Epithelial cell of prostate (primary cell): ENCODE measurements around the gene TMOD4.

Experiments used
- DNase-seq: peaks from one replicate; pipeline ENCODE4 v3.0.0-alpha.2; 2011; ENCODE audit warnings: low read depth, low spot score
- H3K27ac ChIP-seq: fragments of 450-650 bp; 2 replicates; pipeline ENCODE4 v1.5.1; 2017; ENCODE audit warnings: mild to moderate bottlenecking

TMOD4 gene

DNA sequence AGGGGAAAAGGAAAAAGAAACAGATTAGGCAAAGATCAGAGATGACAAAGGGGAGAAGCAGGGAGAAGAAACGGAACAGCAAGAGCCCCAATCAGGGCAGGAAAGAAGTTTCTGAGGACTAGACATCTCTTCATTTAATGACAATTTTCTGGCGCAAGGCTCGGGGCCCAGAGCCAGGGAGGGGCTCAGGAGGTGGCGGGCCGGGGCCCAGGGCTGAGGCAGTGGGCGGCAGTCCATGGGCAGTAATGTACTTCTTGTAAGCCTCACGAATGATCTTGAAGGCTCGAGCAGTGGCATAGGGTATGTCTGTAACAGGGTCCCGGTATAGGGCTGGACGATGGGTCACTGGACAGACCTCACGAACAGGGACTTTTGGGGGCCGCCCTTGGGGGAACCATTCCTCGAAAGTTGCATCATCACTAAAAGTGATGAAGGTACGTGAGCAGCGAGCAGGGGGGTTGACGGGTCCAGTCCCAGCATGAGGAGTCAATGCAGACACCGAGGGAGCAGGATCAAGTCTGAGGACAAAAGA lies 799 bp upstream of the TMOD4 start:
- H3K27ac ChIP-seq: no peak overlapping the region
- no peak for DNase-seq

DNA sequence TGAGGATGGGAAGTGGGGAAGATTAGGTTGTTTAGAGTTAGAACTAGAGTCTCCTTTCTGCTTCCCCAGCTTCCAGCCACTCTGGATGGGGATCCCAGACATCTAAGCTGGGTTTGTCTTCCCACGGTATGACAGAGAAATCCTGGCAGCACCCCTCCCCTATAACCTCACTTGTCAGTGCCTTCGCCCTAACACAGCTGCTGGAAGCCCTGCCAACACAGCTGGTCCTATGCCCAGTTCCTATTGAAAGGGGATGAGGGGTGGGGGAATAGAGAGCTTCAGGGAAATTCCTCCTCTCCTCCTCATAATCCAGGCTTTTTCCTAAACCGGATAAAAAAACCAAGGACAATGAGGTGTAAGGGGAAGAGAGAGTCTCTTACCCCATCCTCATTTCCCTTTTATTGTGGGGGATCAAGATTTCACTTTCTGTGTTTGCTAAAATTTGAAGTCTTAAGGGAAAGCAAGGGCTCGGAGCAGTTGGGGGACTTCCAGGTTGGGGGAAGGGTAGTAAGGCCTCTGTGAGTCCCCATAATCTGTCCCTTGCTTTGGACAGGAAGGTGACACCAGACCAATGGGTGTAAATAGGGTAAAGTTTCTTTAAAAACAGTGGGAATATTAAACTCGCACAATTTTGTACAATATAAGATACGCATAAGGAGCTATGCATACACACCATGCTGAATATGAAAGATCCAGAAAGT lies 590 bp downstream of the TMOD4 start:
- H3K27ac ChIP-seq: no peak overlapping the region
- DNase-seq: no peak

DNA sequence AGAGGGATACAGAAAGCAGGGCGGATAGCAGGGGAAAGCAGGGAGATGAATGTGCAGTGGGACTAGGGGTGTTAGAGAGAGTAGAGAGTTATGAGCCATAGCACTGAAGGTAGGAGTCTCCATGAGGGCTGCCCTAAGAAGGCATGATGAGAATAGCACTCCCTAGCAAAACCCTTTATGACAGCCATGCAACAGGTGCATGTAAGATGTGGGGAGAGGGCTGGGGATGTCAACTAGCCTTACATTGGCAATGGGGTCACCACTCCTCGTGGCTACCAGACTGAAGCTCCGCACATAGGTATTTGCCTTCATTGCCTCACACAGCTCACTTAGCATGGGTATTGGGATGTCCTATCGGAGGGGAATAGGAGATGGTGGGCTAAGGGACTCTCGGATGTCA lies 4.6 kb downstream of the TMOD4 start:
- H3K27ac ChIP-seq: no peak overlapping the region
- no peak for DNase-seq

DNA sequence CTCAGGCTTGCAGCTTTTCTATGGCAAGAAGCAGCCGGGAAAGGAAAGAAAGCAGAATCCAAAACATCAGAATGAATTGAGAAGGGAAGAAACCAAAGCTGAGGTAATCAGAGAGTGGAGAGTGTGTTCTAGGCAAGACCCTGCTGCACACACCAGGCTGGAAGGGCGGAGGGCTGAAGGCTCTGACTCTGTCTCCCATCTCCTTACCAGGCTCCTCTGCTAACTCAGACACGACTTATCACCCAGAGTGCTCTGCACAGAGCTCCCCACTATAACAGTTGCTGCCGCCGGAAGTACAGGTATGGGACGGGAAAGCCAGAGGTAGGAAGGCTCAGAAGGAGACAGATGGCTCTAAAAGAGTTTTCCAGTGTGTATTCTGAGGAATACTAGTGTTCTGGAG lies 8.7 kb downstream of the TMOD4 start:
- no peak for DNase-seq
- H3K27ac ChIP-seq: peak overlapping the region; percentile 85

DNA sequence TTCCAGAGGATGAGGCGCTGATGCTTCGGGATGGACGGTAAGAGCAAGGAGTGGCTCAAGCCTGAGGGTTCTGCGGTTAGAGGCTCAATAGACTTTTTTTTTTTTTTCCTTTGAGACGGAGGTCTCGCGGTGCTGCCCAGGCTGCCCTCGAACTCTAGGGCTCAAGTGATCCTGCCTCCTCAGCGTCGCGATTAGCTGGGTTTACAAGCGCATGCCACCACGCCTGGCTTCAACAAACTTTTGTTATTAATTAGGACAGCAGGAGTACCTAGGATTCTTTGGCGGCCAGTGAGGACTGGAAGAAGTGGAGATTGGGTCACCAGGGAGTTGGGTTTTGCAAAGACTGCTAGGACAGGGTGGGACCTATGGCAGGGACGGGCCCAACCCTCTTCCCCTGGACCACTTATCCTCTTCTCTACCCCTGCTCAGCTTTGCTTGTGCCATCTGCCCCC lies 9.2 kb downstream of the TMOD4 start:
- peak overlapping the region; percentile 85 for H3K27ac ChIP-seq
- DNase-seq: no peak

DNA sequence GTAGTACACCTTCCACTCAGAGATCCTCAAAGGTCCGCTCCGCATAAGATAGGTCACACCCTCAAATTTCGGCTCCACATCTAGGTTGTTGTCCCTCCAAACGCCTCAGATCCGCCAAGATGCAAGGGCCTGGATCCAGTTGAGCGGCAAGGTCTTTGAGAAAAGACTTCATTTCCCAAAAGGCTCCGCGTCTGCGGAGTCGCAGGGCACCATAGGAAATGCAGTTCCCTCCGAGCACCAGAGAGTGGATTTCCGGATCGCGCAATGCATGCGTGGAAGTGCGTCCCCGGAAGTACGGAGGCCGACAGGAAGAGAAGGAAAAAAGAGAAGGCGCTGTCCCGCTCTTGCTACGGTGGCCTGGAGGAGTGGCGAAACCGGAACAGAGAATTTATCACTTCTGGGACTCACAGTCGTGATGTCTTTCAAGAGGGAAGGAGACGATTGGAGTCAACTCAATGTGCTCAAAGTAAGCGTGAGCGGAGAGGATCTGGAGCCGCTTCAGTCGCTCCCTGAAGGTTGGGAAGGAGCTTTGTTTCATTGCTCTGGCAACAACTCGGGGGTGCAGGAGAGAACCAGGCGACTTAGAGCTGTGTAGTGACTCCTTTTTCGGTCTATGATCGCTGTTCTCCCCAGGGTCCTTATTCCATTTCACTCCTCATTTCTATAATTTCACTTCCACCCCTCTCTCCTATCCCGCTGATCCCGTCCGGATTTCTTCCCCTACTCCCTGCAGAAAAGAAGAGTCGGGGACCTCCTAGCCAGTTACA lies 9.9 kb downstream of the TMOD4 start, which contains the start of the genes LYSMD1 and SCNM1:
Gene LYSMD1, minus strand, starts transcription at position 165 of the 767 bp plus-strand sequence. CDS start 644 bp downstream, outside the sequence.
Gene SCNM1, plus strand, starts transcription at position 407 of the 767 bp plus-strand sequence. Its CDS starts 9 bp downstream, at position 416.
- peak within 1 kb of the TSS; percentile 85 for H3K27ac ChIP-seq
- DNase-seq: peak; percentile 96

DNA sequence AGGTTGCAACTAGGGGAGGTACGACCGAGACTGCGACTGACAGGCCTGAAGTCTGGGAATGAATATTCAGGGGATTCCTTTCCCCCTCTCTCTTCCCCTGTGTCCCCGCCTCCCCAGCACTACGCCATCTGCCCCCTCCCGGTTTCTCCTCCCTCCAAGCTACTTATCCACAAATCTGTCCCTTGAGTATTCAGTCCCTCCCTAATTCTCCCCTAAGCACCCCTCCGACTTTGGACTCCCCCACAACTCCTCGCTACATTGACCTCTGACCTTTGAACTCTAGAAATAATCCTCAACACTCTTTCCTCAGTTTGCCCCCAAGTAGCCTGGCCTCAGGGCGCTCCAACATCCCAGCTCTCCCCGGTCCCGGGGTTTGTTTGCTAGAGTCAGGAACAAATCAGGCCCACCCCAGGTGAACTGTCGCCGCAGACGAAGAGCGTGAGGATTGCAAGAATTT lies 10.5 kb downstream of the TMOD4 start:
- H3K27ac ChIP-seq: peak overlapping the region; percentile 85
- no peak for DNase-seq

DNA sequence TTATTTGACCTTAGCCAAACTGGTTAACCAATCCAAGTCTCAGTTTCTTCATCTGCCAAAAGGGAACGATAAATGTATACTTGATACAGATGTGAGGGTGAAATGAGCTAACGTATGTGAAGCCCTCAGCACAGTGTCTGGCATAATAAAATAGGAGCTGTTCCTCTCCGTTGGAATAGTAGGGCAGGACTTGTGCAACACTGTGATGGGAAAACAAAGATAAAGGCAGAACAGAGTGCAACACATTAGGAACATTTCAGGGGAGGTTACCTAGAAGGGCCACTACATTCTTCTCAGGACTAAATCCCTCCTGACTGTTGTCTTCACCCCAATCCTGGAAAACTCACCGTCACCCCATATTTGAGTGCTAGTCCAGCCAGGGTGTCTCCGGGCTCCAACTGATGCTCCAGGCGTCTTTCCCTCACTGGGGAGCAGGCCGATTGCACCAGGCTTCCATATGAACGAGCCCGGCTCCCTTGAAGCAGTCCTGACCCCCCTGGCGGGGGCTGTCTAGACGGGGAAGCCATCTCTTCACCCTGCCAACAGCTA lies 11.0 kb downstream of the TMOD4 start:
- H3K27ac ChIP-seq: peak overlapping the region; percentile 85
- no peak for DNase-seq

DNA sequence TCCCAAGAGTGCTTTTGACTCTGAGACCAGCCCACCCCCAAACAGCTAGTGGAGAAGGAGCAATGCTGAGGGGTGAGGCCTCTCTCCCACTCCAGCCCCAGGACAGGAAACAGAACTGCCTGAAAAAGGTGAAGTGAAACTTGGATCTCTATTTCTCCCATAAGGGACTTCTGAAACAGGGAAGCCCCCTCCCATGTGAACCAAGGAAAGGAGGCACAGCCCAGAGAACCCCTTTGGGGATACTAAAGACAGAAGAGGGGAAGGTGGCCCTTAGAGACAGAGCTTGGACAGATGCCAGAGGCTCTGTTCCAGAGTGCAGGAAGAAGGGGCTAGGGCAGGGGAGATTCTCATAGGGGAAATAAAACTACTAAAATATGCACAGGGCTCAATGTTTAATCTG lies 16.4 kb downstream of the TMOD4 start:
- DNase-seq: no peak
- H3K27ac ChIP-seq: no peak overlapping the region

DNA sequence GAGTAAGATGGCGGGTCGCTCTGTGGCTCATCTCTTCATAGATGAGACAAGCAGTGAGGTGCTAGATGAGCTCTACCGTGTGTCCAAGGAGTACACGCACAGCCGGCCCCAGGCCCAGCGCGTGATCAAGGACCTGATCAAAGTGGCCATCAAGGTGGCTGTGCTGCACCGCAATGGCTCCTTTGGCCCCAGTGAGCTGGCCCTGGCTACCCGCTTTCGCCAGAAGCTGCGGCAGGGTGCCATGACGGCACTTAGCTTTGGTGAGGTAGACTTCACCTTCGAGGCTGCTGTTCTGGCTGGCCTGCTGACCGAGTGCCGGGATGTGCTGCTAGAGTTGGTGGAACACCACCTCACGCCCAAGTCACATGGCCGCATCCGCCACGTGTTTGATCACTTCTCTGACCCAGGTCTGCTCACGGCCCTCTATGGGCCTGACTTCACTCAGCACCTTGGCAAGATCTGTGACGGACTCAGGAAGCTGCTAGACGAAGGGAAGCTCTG lies 17.0 kb downstream of the TMOD4 start:
- DNase-seq: no peak
- no peak overlapping the region for H3K27ac ChIP-seq

DNA sequence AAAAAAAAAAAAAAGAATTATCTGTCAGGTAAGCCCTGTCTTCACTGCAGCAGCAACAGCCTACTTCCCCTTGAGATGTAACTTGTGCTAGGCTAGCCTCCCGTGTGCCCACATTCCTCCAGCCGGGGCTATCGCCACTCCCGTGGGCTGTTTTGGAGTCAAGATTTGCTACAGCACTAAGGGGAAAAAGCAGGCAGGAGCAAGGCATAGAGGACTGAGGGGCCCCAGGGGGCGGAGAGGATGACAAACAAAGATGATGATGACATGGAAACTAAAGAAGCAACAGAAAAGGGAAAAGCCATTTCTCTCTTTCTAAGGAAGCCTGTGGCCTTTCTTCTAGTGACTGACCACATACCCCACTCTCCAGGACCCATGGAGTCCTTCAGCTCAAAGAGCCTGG lies 17.5 kb downstream of the TMOD4 start:
- no peak overlapping the region for H3K27ac ChIP-seq
- DNase-seq: no peak

DNA sequence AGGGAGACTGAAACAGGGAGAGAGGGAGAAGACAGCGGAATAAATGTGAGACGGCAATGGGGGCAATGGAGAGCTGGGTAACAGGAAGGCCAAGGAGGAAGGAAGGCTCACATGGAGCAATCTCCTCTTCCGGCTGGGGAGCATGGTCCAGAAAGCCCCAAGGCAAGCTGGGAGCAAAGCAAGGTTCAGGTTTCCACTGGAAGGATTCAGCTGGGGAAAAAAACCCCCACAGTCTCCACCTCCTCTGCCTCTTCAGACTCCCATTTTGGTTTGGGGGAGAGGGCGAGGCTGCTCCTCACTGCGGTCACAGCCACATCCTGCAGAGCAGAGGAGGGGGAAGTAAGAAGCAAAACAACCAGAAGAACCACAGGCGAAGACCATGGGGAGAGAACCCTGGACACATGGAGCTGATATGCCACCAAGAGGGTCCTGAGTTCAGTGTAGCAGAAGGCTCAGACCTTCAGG lies 18.7 kb downstream of the TMOD4 start:
- DNase-seq: no peak

DNA sequence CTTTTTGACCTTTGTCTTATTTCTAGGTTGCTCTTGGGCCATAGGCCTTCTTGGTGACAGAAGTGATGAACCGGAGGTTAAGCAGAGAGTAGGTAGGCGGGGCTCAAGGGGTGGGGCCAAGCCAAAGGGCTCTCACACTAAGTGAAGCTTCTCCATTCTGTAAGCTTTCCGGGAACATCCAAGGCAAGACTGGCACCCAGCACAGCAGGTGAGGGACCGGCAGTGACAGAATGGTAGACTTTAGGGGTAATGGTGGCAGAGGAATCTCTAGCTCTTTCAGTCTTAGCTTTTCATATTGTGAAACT lies 19.3 kb downstream of the TMOD4 start, which contains the start of gene TNFAIP8L2:
Gene TNFAIP8L2, plus strand, starts transcription at position 135 of the 305 bp plus-strand sequence. CDS start 2,049 bp downstream, outside the sequence.
- no peak for DNase-seq
- no peak within 1 kb of the TSS for H3K27ac ChIP-seq

More for the DNA sequence above, 18.7 kb downstream of the TMOD4 start:
- no peak overlapping the region for H3K27ac ChIP-seq

DNA sequence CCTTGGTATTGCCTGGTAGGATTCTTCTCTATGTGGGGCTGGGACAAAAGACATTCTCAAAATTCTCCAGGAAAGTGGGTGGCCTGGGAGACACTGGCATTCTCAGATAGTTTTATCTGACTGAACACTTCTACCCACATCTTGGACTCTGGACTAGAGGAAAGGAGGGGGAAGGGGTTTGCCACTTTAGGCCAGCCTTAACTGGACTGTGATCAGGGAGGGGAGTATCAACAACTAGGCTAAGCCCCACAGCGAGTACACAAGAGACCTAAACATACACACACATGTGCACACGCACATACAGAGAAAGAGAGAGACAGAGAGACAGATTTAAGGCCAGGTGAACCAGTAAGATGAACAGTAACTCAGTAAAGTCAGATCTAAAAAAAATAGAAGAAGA lies 28.1 kb downstream of the TMOD4 start:
- DNase-seq: no peak
- H3K27ac ChIP-seq: no peak overlapping the region

DNA sequence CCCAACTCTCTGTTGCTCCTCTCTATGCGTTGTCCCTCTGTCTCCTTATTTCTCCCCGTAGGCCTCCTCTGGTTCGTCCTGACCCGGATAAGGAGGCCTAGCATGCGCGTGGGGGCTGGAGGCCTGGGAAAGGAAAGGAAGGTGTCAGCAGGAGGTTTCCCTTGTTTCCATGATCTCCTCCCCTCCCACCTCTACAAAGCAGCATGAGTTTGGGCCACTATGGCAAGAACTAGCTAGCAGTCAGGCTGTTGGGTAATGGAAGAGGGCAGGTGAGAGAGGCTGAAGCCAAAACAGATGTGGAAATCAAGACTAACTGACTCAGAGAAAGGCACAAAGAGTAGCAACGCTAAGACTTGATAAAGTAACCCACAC lies 28.7 kb downstream of the TMOD4 start:
- peak overlapping the region; percentile 42 for H3K27ac ChIP-seq
- no peak for DNase-seq

DNA sequence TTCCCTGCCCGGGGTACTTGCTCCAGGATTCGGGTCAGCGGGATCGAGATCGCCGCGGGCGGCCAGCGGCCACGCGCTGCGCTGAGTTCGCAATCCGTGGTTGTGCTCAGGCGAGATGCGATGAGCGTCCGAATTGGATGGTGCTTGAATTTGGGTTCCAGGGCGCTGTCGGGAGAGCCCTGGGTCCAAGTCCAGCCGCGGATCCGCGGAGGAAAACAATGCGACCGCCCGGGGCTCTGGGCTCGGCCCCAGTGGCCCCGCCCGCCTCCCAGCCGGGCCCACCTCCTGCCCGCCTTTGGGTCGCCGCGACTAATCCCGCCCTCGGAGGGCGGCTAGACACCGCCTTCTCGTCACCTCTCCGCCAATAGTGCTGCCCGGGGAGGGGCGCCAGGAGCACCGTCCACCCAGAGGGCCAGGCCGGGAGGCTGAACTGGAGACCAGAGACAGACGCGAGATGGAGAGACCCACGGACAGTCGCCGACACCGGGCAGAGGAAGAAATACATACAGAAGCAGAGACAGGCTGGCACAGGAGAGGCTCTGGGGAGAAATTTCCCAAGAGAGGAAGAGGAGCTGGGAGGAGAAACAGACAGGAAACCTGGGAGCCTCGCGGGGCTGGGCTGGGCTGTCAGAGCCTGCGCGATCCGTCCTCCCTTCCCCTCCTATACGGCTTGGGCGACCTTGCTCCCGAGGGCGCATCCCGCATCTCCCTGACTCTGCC lies 29.2 kb downstream of the TMOD4 start, which contains the start of gene SEMA6C:
Gene SEMA6C, minus strand, starts transcription at position 220 of the 720 bp plus-strand sequence. CDS start 4,010 bp downstream, outside the sequence.
- DNase-seq: peak; percentile 26
- H3K27ac ChIP-seq: peak within 1 kb of the TSS; percentile 42

DNA sequence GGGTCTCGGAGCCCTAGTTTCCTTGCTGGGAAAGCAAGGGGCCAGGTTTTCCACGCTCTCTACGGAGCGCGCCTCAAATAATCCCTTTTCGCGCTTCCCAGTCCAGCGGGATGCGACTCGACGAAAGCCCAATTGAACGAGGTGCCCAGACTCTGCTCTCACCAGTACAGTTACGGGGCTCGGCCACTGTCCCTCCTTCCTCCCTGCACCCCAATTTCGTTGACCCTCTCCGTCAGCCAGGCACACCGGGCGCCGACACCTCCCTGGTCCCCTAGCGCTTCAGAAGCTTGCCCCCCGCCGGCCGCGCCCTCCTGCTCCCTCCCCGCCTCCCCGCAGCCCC lies 29.7 kb downstream of the TMOD4 start:
- DNase-seq: no peak
- no peak overlapping the region for H3K27ac ChIP-seq

DNA sequence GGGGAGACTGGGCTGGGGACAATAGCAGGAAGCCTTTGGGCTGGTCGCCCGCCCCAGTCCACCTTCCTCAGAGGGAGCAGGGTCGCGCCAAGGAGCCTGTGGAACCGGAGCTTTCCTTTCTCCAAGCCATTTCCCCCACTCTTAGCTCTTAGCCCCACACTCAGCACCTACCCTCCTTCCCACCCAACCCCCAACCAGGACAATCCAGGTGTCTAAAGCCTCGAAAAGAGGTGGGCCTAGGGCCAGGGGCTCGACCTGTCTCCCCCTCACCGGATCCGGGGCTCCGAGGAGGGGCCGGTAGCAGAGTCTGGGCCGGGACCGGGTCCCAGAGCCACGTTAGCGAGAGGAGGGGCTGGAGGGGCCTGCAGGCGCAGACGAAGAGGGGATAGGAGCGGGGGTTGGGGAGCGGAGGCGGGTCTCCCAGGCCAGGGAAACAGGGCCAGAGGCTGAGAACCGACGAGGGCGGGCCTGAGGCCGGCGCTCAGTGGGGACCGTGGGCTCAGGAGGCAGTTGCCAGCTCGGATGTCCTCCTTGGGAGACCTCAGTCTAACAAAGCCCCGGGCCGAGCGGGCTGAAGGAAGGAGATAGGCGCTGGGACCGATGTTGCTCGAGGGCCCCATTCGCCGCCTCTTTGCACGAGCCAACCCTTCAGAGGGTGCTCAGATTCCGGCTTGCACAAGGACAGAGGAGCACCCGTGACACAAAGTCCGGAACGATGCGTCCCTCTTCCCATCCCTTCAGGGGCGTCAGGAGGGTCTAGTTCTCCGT lies 30.3 kb downstream of the TMOD4 start:
- no peak for DNase-seq
- H3K27ac ChIP-seq: no peak overlapping the region
